HEK293 (cell line): ENCODE measurements around the gene CHST14.

Experiments
- CTCF ChIA-PET: fragments of 350-600 bp; formaldehyde crosslinking; extraction: SDS; loops from one replicate; lab custom pipeline; 2021; ENCODE audit warnings: antibody characterized with exemption; lab: Yijun Ruan, JAX
- POLR2A ChIA-PET: fragments of 300-600 bp; formaldehyde crosslinking; extraction: SDS; loops from one replicate; lab custom pipeline; 2020; ENCODE audit warnings: antibody characterized with exemption, inconsistent platforms; lab: Yijun Ruan, JAX
- H3K27ac ChIP-seq: fragments of 200-500 bp; sonication (Bioruptor generic); 2 replicates; pipeline ENCODE4 v1.5.1; 2014; ENCODE audit warnings: low read depth, low read length, control low read depth, inconsistent platforms; ENCODE audit errors: extremely low read depth
- H3K36me3 ChIP-seq, 2 experiments: fragments of 200-500 bp in 1 of 2; sonication (Bioruptor generic) in 1 of 2; 1 replicate in 1 of 2; 2 replicates in 1 of 2; pipeline ENCODE4 v1.5.1; 2014 to 2017; ENCODE audit warnings: inconsistent platforms in 2 of 2, low read length in 2 of 2; ENCODE audit not compliant: control insufficient read depth in 2 of 2, insufficient read depth in 1 of 2
- H3K4me1 ChIP-seq: fragments of 200-500 bp; sonication (Bioruptor generic); 2 replicates; pipeline ENCODE4 v1.5.1; 2014; ENCODE audit warnings: mild to moderate bottlenecking, low read length, inconsistent platforms; ENCODE audit not compliant: control insufficient read depth, insufficient read depth
- H3K4me3 ChIP-seq: 2 replicates; pipeline ENCODE4 v1.5.1; 2011; ENCODE audit warnings: low read depth, mild to moderate bottlenecking, control low read depth, low read length, moderate library complexity
- H3K9me3 ChIP-seq: fragments of 200-500 bp; sonication (Bioruptor generic); 2 replicates; pipeline ENCODE4 v1.5.1; 2014; ENCODE audit warnings: low read depth, low read length, inconsistent platforms; ENCODE audit not compliant: control insufficient read depth, insufficient read depth
- GLI4 ChIP-seq: fragments of 450-650 bp; formaldehyde crosslinking; IDR thresholded peaks from 2 replicates; pipeline ENCODE4 v1.5.1; 2016; ENCODE audit warnings: missing biosample characterization, missing genetic modification characterization
- HOXC10 ChIP-seq: sonication (generic); formaldehyde crosslinking; IDR thresholded peaks from 2 replicates; pipeline ENCODE4 v1.8.1; 2023; ENCODE audit warnings: mild to moderate bottlenecking, missing genetic modification reagents
- HOXD13 ChIP-seq: sonication (generic); formaldehyde crosslinking; IDR thresholded peaks from 2 replicates; pipeline ENCODE4 v1.8.0; 2022; ENCODE audit warnings: missing genetic modification reagents, borderline replicate concordance
- KLF7 ChIP-seq: fragments of 450-650 bp; formaldehyde crosslinking; IDR thresholded peaks from 2 replicates; pipeline ENCODE4 v1.5.1; 2016; ENCODE audit warnings: missing biosample characterization, missing genetic modification characterization, borderline replicate concordance
- MEIS1 ChIP-seq: sonication (generic); formaldehyde crosslinking; IDR thresholded peaks from 2 replicates; pipeline ENCODE4 v1.8.1; 2022; ENCODE audit warnings: missing genetic modification reagents, mild to moderate bottlenecking, borderline replicate concordance
- PRDM2 ChIP-seq: fragments of 450-650 bp; formaldehyde crosslinking; IDR thresholded peaks from 2 replicates; pipeline ENCODE4 v1.5.1; 2016; ENCODE audit warnings: missing biosample characterization, missing genetic modification characterization, borderline replicate concordance
- SCRT1 ChIP-seq: fragments of 450-650 bp; formaldehyde crosslinking; IDR thresholded peaks from 2 replicates; pipeline ENCODE4 v1.5.1; 2016; ENCODE audit warnings: missing biosample characterization, missing genetic modification characterization, borderline replicate concordance
- ZBTB21 ChIP-seq: fragments of 450-650 bp; formaldehyde crosslinking; IDR thresholded peaks from 2 replicates; pipeline ENCODE4 v1.5.1; 2017; ENCODE audit warnings: missing biosample characterization, missing genetic modification characterization
- ZBTB44 ChIP-seq: fragments of 450-650 bp; IDR thresholded peaks from 2 replicates; pipeline ENCODE4 v1.5.1; 2018; ENCODE audit warnings: missing biosample characterization, mild to moderate bottlenecking, missing genetic modification characterization
- ZBTB48 ChIP-seq: fragments of 450-650 bp; formaldehyde crosslinking; IDR thresholded peaks from 2 replicates; pipeline ENCODE4 v1.5.1; 2016; ENCODE audit warnings: missing biosample characterization, missing genetic modification characterization
- ZFHX2 ChIP-seq: fragments of 450-650 bp; formaldehyde crosslinking; conservative IDR thresholded peaks from 2 replicates; pipeline ENCODE4 v1.5.1; 2016; ENCODE audit warnings: missing biosample characterization, missing genetic modification characterization
- ZNF202 ChIP-seq: fragments of 450-650 bp; formaldehyde crosslinking; IDR thresholded peaks from 2 replicates; pipeline ENCODE4 v1.5.1; 2016; ENCODE audit warnings: missing biosample characterization, missing genetic modification characterization, borderline replicate concordance
- ZNF24 ChIP-seq: fragments of 450-650 bp; formaldehyde crosslinking; IDR thresholded peaks from 2 replicates; pipeline ENCODE4 v1.5.1; 2016; ENCODE audit warnings: missing biosample characterization, missing genetic modification characterization
- ZNF248 ChIP-seq: fragments of 450-650 bp; formaldehyde crosslinking; IDR thresholded peaks from 2 replicates; pipeline ENCODE4 v1.5.1; 2017; ENCODE audit warnings: missing biosample characterization, missing genetic modification characterization
- ZNF274 ChIP-seq, 2 experiments: fragments of 200-500 bp in 1 of 2; fragments of 450-650 bp in 1 of 2; sonication (Bioruptor generic) in 1 of 2; formaldehyde crosslinking in 1 of 2; IDR thresholded peaks; 2 replicates each; pipeline versions ENCODE4 v1.5.1 to v1.6.1; 2014 to 2016; ENCODE audit warnings: borderline replicate concordance in 1 of 2, inconsistent platforms in 1 of 2, low read length in 1 of 2, missing biosample characterization in 1 of 2, missing genetic modification characterization in 1 of 2
- ZNF324 ChIP-seq: fragments of 450-650 bp; formaldehyde crosslinking; IDR thresholded peaks from 2 replicates; pipeline ENCODE4 v1.5.1; 2016; ENCODE audit warnings: missing biosample characterization, missing genetic modification characterization
- ZNF521 ChIP-seq: fragments of 450-650 bp; formaldehyde crosslinking; IDR thresholded peaks from 2 replicates; pipeline ENCODE4 v1.5.1; 2017; ENCODE audit warnings: missing biosample characterization, mild to moderate bottlenecking, missing genetic modification characterization
- ZNF596 ChIP-seq: fragments of 450-650 bp; IDR thresholded peaks from 2 replicates; pipeline ENCODE4 v1.5.0; 2018; ENCODE audit warnings: missing biosample characterization, mild to moderate bottlenecking, missing genetic modification characterization, moderate library complexity
- ZSCAN5A ChIP-seq: fragments of 450-650 bp; formaldehyde crosslinking; IDR thresholded peaks from 2 replicates; pipeline ENCODE4 v1.5.1; 2016; ENCODE audit warnings: missing biosample characterization, missing genetic modification characterization

The CHST14 gene

GRCh38 chr15:40486066-40486770 lies 15.4 kb downstream of the CHST14 start:
- Histone ChIP-seq H3K9me3 (no peaks in the 10 kb centered on the region), H3K4me3 (no peak overlapping the region), H3K4me1 (no peaks in the 10 kb centered on the region), H3K36me3 (no peaks in the 10 kb centered on the region), H3K27ac (no peak overlapping the region)
- TF ChIP-seq ZSCAN5A (tag by site-specific recombination) (no peak), ZBTB44 (tag by site-specific recombination) (no peak), ZBTB21 (no peak), GLI4 (no peak), ZNF521 (tag by site-specific recombination) (no peak), PRDM2 (no peak), MEIS1 (CRISPR knock-in tag) (no peak)
- ChIA-PET POLR2A (no interaction called here), CTCF (no interaction called here)

GRCh38 chr15:40487816-40488682 lies 17.3 kb downstream of the CHST14 start:
- POLR2A ChIA-PET = no interaction called here
- Histone ChIP-seq H3K27ac (no peak overlapping the region), H3K4me1 (no peaks in the 10 kb centered on the region), H3K36me3 (no peaks in the 10 kb centered on the region), H3K4me3 (no peak overlapping the region), H3K9me3 (no peaks in the 10 kb centered on the region)
- CTCF ChIA-PET = no interaction called here
- TF ChIP-seq ZBTB48 (tag by site-specific recombination) (no peak), MEIS1 (CRISPR knock-in tag) (no peak), ZNF274 (IDR thresholded peaks at IDR 0.05; ENCODE audit: low read length) (no peak), ZNF274 (tag by site-specific recombination; IDR thresholded peaks at IDR 0.05; ENCODE audit: borderline replicate concordance) (no peak), ZNF24 (no peak), HOXC10 (no peak), ZNF596 (no peak), ZNF324 (tag by site-specific recombination) (no peak), ZNF521 (tag by site-specific recombination) (no peak), ZNF248 (tag by site-specific recombination) (no peak), GLI4 (no peak), ZBTB44 (tag by site-specific recombination) (no peak), SCRT1 (tag by site-specific recombination) (no peak), HOXD13 (CRISPR knock-in tag) (no peak), ZNF202 (tag by site-specific recombination) (no peak), ZSCAN5A (tag by site-specific recombination) (no peak), KLF7 (tag by site-specific recombination) (no peak), ZFHX2 (tag by site-specific recombination) (no peak)
